Measurements from ENCODE around the gene HNRNPL. TPM values are rescaled to one million over a fixed set of nuclear protein-coding genes. Genes with fewer than 3 reads are reported as not detected.

The HNRNPL gene
- total and polyA plus RNA-seq, 9 of the 15 experiments (the other 6 are each of a cell fraction or from before 2014, with no cell fraction given) = 39.5 to 610 (median 299) TPM

DNA sequence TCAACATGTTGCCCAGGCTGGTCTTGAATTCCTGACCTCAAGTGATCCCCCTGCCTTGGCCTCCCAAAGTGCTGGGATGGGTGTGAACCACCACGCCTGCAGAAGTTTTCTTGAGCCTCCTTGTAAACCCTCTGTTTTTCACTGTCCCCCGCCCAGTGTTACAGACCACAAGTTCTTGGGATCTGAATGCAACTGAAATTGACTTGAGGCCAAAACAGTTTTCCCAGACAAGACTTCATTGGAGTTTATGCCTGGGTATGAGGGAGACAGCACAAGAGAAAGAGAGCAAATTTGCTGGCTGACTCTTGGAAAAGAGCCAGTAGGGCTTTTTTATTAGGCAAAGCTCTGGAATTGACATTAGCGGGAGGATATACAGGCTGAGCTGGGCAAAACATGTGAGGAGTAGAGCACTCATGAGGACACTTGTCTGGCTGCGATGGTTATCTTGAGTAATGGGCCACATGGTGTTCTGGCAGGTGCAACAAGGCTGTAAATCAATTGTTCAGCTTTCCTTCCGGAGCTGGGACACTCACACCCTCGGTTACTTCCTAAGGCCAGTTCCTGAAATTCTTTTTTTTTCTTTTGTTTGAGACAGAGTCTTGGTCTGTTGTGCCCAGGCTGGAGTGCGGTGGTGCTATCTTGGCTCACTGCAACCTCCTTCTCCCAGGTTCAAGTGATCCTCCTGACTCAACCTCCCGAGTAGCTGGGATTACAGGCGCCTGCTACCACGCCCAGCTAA is 12.7 kb upstream of the HNRNPL start (continued):
- TF ChIP-seq RBM39 (optimal IDR thresholded peaks at IDR 0.05; ENCODE audit: low read depth, low read length) (no peak), MECOM (CRISPR knock-in tag; IDR thresholded peaks at IDR 0.05) (peak; percentile 70), TEAD2 (tag; IDR thresholded peaks at IDR 0.05) (no peak), SMAD1 (IDR thresholded peaks at IDR 0.05; ENCODE audit: low read depth, low read length, partially characterized antibody) (no peak), SMAD3 (CRISPR knock-in tag; conservative IDR thresholded peaks at IDR 0.05) (peak; percentile 46; the same call in 1 of the 2 replicates), SPI1 (IDR thresholded peaks at IDR 0.05; ENCODE audit: borderline replicate concordance, low read depth, low read length) (peak; percentile 46; the same call in 1 of the 2 replicates), FOSL1 (tag; conservative IDR thresholded peaks at IDR 0.05) (peak; percentile 50), PML (IDR thresholded peaks at IDR 0.05; ENCODE audit: low read length) (0 out of 2 replicates have a peak, but pooled peaks have one; percentile 30), ZKSCAN3 (CRISPR knock-in tag; IDR thresholded peaks at IDR 0.05) (no peak), MEIS2 (IDR thresholded peaks at IDR 0.05; ENCODE audit: partially characterized antibody) (peak; percentile 100), ZNF766 (CRISPR knock-in tag; conservative IDR thresholded peaks at IDR 0.05) (peak; percentile 43; the same call in 1 of the 2 replicates), ZNF655 (CRISPR knock-in tag; IDR thresholded peaks at IDR 0.05) (no peak), DPF2 (IDR thresholded peaks at IDR 0.05) (peak; percentile 89; the same call in 1 of the 2 replicates), ZNF175 (CRISPR knock-in tag; IDR thresholded peaks at IDR 0.05; ENCODE audit: low read depth) (peak; percentile 71; the same call in 1 of the 2 replicates), HDAC2 (IDR thresholded peaks at IDR 0.05) (peak; percentile 76), C11orf30 (IDR thresholded peaks at IDR 0.05; ENCODE audit: low read depth) (no peak), PCBP1 (IDR thresholded peaks at IDR 0.05; ENCODE audit: low read depth, low read length, poor library complexity, severe bottlenecking) (no peak), CTBP1 (IDR thresholded peaks at IDR 0.05; ENCODE audit: borderline replicate concordance) (peak; percentile 87; the same call in 1 of the 2 replicates), ZNF551 (CRISPR knock-in tag; IDR thresholded peaks at IDR 0.05) (no peak), MEF2D (tag; conservative IDR thresholded peaks at IDR 0.05; ENCODE audit: low read depth) (peak; percentile 61; the same call in 1 of the 2 replicates), ZNF695 (CRISPR knock-in tag; IDR thresholded peaks at IDR 0.05) (no peak), GMEB1 (CRISPR knock-in tag; IDR thresholded peaks at IDR 0.05) (no peak), COPS2 (conservative IDR thresholded peaks at IDR 0.05) (no peak), TCF7 (IDR thresholded peaks at IDR 0.05; ENCODE audit: borderline replicate concordance) (no peak)
- TF ChIP-seq, protein P1, sequence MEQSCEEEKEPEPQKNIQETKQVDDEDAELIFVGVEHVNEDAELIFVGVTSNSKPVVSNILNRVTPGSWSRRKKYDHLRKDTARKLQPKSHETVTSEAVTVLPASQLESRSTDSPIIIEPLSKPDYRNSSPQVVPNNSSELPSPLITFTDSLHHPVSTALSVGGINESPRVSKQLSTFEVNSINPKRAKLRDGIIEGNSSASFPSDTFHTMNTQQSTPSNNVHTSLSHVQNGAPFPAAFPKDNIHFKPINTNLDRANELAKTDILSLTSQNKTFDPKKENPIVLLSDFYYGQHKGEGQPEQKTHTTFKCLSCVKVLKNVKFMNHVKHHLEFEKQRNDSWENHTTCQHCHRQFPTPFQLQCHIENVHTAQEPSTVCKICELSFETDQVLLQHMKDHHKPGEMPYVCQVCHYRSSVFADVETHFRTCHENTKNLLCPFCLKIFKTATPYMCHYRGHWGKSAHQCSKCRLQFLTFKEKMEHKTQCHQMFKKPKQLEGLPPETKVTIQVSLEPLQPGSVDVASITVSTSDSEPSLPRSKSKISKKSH (CRISPR knock-in tag; IDR thresholded peaks at IDR 0.05) = no peak
